GM19438 (cell line): Measurements from ENCODE around the gene MINDY1.
A peak's percentile ranks its signal among the peaks of the same experiment; 100 is the strongest.

Source experiments
- ATAC-seq: cut with Tn5 transposase; IDR thresholded peaks from one replicate; pipeline ENCODE4 v1.9.1; 2021; ENCODE audit warnings: low read depth; ENCODE audit not compliant: unreplicated experiment

The MINDY1 gene

GRCh38 chr1:150994248-150994647 is 12.5 kb downstream of the MINDY1 start:
- no peak for ATAC-seq

- ATAC-seq = no peak
Measured at GRCh38 chr1:150992626-150993025, 14.1 kb downstream of the MINDY1 start.

GRCh38 chr1:150987924-150988323 is 18.8 kb downstream of the MINDY1 start:
- no peak for ATAC-seq

- ATAC-seq = no peak
Measured at GRCh38 chr1:150985179-150985825, 21.4 kb downstream of the MINDY1 start.

- no peak for ATAC-seq
Measured at GRCh38 chr1:150981805-150982712, 24.6 kb downstream of the MINDY1 start, which contains the start of gene ANXA9. TSS of gene ANXA9 (plus strand) at chr1:150982292. CDS start at chr1:150983106, 814 bp downstream.

GRCh38 chr1:150981177-150981804 is 25.4 kb downstream of the MINDY1 start:
- ATAC-seq = no peak

GRCh38 chr1:150979092-150980056 is 27.3 kb downstream of the MINDY1 start:
- ATAC-seq = no peak

GRCh38 chr1:150976879-150977694 is 29.6 kb downstream of the MINDY1 start:
- ATAC-seq = no peak

GRCh38 chr1:150976401-150976821 is 30.3 kb downstream of the MINDY1 start:
- ATAC-seq = no peak

GRCh38 chr1:150974580-150975478 is 31.9 kb downstream of the MINDY1 start, which contains the start of gene CERS2:
TSS of gene CERS2 (minus strand) at chr1:150974835. CDS start at chr1:150969090, 5,745 bp downstream.
- peak; percentile 53 for ATAC-seq

GRCh38 chr1:150973836-150974579 is 32.7 kb downstream of the MINDY1 start:
- ATAC-seq = peak; percentile 37

- no peak for ATAC-seq
Measured at GRCh38 chr1:150973258-150973835, 33.4 kb downstream of the MINDY1 start.

GRCh38 chr1:150972417-150972940 is 34.2 kb downstream of the MINDY1 start:
- no peak for ATAC-seq

GRCh38 chr1:150971583-150972416 is 34.9 kb downstream of the MINDY1 start:
- no peak for ATAC-seq

GRCh38 chr1:150970808-150971582 is 35.7 kb downstream of the MINDY1 start:
- ATAC-seq = no peak
